HUES6 (cell line): ENCODE results near the gene SLC39A10.
"Not testable (repeated sequence)": the region's sequence is repeated elsewhere in the genome, so short reads cannot be mapped to it uniquely, and the experiment has no call there.

Experiments used
- H3K27ac ChIP-seq: 2 replicates; pipeline ENCODE4 v1.7.0; 2013; ENCODE audit warnings: low read depth, mild to moderate bottlenecking, low read length, inconsistent platforms
- H3K27me3 ChIP-seq: 2 replicates; pipeline ENCODE4 v1.6.1; 2013; ENCODE audit warnings: low read length; ENCODE audit not compliant: control insufficient read depth, insufficient read depth
- H3K36me3 ChIP-seq: 2 replicates; pipeline ENCODE4 v1.6.1; 2013; ENCODE audit warnings: low read length; ENCODE audit not compliant: control insufficient read depth, insufficient read depth
- H3K4me1 ChIP-seq: 2 replicates; pipeline ENCODE4 v1.6.1; 2013; ENCODE audit warnings: low read length; ENCODE audit not compliant: control insufficient read depth, insufficient read depth
- H3K4me3 ChIP-seq: 2 replicates; pipeline ENCODE4 v1.5.1; 2013; ENCODE audit warnings: low read depth, low read length
- H3K9ac ChIP-seq: one replicate; pipeline ENCODE4 v1.6.1; 2013; ENCODE audit warnings: mild to moderate bottlenecking, low read length
- H3K9me3 ChIP-seq: 2 replicates; pipeline ENCODE4 v1.6.1; 2013; ENCODE audit warnings: low read depth, low read length; ENCODE audit not compliant: control insufficient read depth, insufficient read depth

Gene SLC39A10

DNA sequence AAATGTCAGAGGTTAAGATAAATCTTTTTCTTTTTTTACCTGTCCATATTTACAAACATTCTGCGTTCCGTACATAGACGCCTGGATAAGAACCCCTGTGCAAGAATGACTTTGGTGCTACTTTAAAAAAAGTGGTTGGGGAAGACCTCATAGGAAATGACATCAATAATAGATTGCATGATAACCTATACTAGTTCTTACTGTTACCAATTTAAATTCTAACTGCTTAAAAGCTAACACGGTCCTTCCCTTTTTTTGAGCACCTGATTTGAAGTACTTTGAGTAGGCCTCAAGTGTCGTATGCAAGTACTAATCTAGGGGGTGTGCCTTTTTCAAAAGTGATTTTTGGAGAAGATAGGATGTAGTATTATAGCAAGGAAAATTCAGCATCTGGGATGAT, 2.1 kb downstream of the SLC39A10 start:
- peak overlapping the region; percentile 79 for H3K4me3 ChIP-seq
- peaks cover 29% of the 10 kb centered on the region for H3K4me1 ChIP-seq
- H3K27ac ChIP-seq = no peak overlapping the region
- no peaks in the 10 kb centered on the region for H3K9me3 ChIP-seq
- H3K27me3 ChIP-seq = no peaks in the 10 kb centered on the region
- H3K9ac ChIP-seq = no peak overlapping the region
- no peaks in the 10 kb centered on the region for H3K36me3 ChIP-seq

DNA sequence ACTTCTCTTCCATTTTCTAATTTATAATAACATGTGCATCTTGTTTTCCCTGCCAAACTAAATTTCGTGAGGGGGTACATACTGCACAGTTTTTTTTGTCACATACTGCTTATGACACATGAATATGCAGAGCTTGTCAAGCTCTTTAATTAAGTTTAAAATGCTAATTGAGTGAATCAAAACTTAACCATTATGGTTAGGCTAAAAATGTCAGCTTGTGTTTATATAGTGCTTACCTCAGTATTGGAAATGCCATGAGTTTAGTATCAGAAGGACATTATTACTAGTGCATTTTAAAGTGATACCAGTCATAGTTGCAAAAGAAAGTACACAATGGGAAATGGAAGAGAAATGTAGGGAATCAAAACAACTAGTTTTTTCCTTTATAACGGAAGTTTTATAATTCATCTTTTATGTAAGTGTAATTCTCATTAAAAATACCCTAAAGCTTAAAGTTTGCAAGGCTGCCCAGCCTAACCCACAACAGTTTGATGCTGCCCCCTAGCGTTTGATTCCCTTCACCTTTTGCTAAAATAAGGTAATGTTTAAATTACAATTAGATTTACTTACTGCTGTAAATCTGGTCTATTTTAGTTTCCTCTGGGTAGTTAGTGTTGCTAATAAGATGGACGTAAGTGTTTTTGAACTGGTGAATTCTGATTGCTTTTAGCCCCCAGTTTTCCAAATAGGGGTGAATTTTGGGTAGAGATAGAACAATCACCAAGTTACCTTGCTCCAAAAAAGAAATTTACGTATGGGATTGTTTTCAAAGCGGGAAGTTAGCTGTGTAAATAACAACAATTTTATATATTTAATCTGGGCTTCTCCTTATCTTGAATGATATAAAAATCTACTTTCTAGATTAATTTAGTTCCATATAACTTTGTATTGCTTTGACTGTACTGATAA, 3.2 kb downstream of the SLC39A10 start:
- Histone ChIP-seq H3K9ac (no peak overlapping the region), H3K27me3 (no peaks in the 10 kb centered on the region), H3K4me1 (peaks cover 29% of the 10 kb centered on the region), H3K9me3 (no peaks in the 10 kb centered on the region), H3K27ac (no peak overlapping the region), H3K4me3 (0 out of 2 replicates have a peak overlapping the region, but pooled peaks have one; percentile 79), H3K36me3 (no peaks in the 10 kb centered on the region)

DNA sequence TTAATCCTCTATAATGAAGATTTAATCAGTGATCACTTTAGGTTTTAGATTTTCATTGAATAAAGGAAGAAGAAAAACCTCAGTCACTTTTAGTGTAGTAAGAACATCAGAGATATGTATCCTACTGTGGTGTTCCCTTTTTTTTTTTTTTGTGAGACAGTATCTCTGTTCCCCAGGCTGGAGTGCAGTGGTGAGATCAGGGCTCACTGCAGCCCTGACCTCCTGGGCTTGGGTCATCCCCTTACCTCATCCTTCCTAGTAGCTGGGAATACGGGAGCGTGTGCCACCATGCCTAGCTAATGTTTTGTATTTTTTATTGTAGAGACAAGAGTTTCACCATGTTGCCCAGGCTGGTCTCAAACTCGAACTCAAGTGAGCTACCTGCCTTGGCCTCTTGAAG, 5.1 kb downstream of the SLC39A10 start:
- Histone ChIP-seq H3K9me3 (no peaks in the 10 kb centered on the region), H3K9ac (no peak overlapping the region), H3K4me1 (peaks cover 19% of the 10 kb centered on the region), H3K27me3 (no peaks in the 10 kb centered on the region), H3K36me3 (no peaks in the 10 kb centered on the region), H3K27ac (no peak overlapping the region), H3K4me3 (no peak overlapping the region)

DNA sequence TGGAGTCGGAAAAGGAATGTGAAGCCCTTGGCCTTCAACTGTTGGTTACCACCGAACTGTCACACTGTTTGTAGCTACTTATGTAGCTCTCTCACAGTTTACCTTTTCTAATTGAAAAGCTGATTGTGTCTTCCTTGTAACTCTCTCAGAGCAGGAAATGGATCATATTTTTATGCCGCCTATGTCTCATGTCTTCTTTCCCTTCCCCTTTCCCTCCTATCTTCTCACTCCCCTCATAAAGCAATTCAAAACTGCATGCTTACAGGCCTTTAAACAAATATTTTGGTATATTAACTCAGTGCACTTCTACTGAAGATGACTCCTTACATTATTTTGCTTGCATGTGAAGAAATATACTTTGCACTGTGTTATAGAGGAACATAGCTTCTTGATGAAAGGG, 6.0 kb downstream of the SLC39A10 start:
- Histone ChIP-seq H3K9me3 (no peaks in the 10 kb centered on the region), H3K9ac (no peak overlapping the region), H3K36me3 (no peaks in the 10 kb centered on the region), H3K4me3 (no peak overlapping the region), H3K4me1 (peaks cover 19% of the 10 kb centered on the region), H3K27me3 (no peaks in the 10 kb centered on the region), H3K27ac (no peak overlapping the region)

DNA sequence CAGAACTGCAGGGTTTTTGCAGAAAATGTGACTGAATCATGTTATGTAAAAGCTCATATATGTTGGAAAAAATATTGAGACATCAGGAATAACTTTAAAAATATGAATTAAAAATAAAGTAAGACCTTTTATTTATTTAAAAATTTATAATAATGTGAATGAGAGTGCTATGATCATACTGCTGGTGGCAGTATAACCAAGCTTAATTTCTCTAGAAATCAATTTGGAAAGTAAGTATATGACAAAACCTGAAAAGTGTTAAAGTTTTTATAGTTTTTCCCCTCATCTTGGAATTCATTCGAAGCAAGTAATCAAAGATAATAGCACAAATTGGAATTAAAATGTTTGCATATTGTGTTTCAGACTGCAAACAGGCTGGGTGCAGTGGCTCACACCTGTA, 7.5 kb downstream of the SLC39A10 start:
- no peaks in the 10 kb centered on the region for H3K9me3 ChIP-seq

DNA sequence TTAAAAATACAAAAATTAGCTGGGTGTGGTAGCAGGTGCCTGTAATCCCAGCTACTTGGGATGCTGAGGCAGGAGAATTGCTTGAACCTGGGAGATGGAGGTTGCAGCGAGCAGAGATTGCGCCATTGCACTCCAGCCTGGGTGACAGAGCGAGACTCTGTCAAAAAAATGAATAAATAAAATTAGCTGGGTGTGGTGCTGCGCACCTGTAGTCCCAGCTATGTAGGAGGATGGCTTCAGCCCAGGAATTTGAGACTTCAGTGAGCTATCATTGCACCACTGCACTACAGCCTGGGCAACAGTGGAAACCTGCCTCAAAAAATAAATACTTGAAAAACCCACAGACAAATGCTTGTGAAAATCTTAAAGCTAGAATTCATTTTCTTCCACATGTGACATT, 8.1 kb downstream of the SLC39A10 start:
- H3K27me3 ChIP-seq, H3K9ac ChIP-seq, H3K4me1 ChIP-seq, H3K9me3 ChIP-seq, H3K36me3 ChIP-seq, H3K4me3 ChIP-seq, H3K27ac ChIP-seq: not testable (repeated sequence)

More for the DNA sequence above, 7.5 kb downstream of the SLC39A10 start:
- Histone ChIP-seq H3K4me1 (peaks cover 6% of the 10 kb centered on the region; the same call in 1 of the 2 replicates), H3K27me3 (no peaks in the 10 kb centered on the region), H3K36me3 (no peaks in the 10 kb centered on the region), H3K27ac (no peak overlapping the region), H3K4me3 (no peak overlapping the region), H3K9ac (no peak overlapping the region)

DNA sequence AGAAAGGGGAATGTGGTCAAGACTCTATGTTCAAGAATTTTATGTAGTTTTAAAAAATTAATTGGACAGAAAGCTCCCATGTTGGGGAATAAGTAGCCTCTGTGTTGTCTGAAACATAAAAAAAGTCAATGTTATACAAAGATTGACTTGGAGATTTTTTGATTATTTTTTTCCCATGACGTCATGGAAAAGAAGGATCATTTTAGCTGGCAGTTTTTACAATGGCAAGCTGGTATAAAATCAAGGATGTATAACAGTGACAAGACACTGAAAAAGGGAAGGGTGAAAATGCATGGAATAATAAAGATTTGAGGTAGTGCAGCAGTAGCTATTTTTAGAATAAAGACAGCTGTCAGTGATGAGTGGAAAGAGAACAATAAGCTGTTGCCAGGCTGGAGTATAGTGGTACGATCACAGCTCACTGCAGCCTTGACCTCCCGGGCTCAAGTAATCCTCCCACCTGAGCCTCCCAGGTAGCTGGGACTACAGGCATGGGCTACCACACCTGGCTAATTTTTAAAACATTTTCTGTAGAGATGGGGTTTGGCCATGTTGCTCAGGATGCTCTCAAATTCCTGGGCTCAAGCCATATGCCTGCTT, 9.2 kb downstream of the SLC39A10 start:
- Histone ChIP-seq H3K27ac (no peak overlapping the region), H3K9ac (no peak overlapping the region), H3K27me3 (no peaks in the 10 kb centered on the region), H3K4me3 (no peak overlapping the region), H3K9me3 (no peaks in the 10 kb centered on the region), H3K36me3 (no peaks in the 10 kb centered on the region), H3K4me1 (no peaks in the 10 kb centered on the region; the same call in 1 of the 2 replicates)

DNA sequence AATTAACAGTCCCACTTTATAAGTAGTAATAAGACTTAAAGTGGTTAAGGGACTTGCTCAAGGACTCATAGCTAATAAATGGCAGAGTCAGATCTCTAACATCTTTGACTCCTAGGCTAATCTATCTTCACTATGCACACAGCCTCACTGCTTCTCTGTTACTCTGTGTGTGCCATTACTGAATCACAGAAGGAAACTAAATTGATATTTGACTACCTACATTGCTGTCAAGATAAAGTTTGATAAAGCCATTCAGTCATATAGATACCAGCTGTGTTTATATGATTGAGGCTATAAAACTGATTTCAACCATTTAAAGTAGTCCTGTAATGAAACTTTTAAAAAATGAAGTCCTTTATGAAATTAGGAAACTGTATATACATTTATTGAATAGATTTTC, 10.9 kb downstream of the SLC39A10 start:
- no peak overlapping the region for H3K4me3 ChIP-seq
- H3K27ac ChIP-seq = no peak overlapping the region
- no peaks in the 10 kb centered on the region for H3K27me3 ChIP-seq
- no peak overlapping the region for H3K9ac ChIP-seq
- no peaks in the 10 kb centered on the region; the same call in 1 of the 2 replicates for H3K4me1 ChIP-seq
- H3K9me3 ChIP-seq = no peaks in the 10 kb centered on the region
- no peaks in the 10 kb centered on the region for H3K36me3 ChIP-seq

DNA sequence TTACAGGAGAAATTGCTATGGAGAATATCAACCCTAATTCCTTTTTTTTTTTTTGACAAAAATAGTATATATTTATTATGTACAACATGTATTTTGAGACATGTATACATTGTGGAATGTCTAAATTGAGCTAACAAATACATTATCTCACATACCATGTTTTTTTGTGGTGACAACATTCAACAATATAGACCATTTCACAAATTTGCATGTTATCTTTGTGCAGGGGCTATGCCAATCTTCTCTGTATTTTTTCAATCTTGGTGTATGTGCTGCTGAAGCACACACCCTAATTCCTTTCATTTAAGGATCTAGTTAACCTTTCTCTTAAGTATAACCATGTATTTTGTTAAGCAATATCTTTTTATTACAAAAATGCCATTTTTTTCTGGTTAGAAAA, 13.2 kb downstream of the SLC39A10 start:
- Histone ChIP-seq H3K4me3 (no peak overlapping the region), H3K27ac (no peak overlapping the region), H3K9me3 (no peaks in the 10 kb centered on the region), H3K4me1 (no peaks in the 10 kb centered on the region; the same call in 1 of the 2 replicates), H3K27me3 (no peaks in the 10 kb centered on the region), H3K36me3 (no peaks in the 10 kb centered on the region), H3K9ac (no peak overlapping the region)

DNA sequence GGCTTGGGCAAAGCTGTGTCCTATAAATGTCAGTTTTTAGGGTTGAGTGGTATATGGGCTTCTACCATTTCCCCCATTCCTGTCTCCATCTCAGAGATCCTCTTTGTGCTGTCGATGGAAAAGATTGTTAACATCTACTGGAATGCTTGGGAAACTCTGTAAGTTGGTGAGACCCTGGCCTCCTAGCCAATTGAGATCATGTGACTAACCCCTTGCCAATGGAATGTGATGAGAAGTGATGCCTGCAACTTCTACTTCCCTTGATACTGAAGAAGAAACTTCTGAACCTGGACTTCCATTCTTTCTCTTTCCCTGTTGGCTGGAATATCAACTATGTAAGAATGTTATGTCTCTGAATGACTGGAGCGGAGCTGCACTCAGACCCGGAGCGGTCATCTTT, 14.5 kb downstream of the SLC39A10 start:
- no peaks in the 10 kb centered on the region for H3K36me3 ChIP-seq
- H3K9me3 ChIP-seq = no peaks in the 10 kb centered on the region
- no peak overlapping the region for H3K27ac ChIP-seq
- no peaks in the 10 kb centered on the region for H3K27me3 ChIP-seq
- no peak overlapping the region for H3K9ac ChIP-seq
- H3K4me3 ChIP-seq = no peak overlapping the region
- H3K4me1 ChIP-seq = no peaks in the 10 kb centered on the region; the same call in 1 of the 2 replicates

DNA sequence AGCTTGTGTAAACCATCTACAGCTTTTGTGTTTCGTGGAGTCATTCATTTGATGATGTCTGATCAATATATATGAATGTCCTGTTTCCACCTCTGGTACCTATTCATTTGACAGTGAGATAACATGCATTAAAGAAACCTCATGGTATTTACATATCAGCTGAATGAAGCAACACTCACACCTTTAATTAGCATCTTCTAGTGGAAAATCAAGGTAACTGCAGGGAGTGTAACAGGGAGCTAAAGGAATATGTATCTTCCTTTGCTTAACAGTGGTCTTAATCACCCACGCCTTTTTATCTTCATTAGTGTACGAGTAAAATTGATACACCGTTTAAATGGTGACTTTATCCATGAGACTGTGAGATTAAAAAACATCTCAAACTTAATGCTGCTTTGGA, 15.6 kb downstream of the SLC39A10 start:
- H3K9ac ChIP-seq = no peak overlapping the region
- peaks cover 4% of the 10 kb centered on the region; the same call in 1 of the 2 replicates for H3K36me3 ChIP-seq
- H3K27me3 ChIP-seq = no peaks in the 10 kb centered on the region
- H3K27ac ChIP-seq = no peak overlapping the region
- H3K4me3 ChIP-seq = no peak overlapping the region
- H3K9me3 ChIP-seq = no peaks in the 10 kb centered on the region
- no peaks in the 10 kb centered on the region for H3K4me1 ChIP-seq
